C4-2B (cell line): Measurements from ENCODE around the gene CRYZL1.

Experiments
- CTCF ChIP-seq: fragments of 450-650 bp; conservative IDR thresholded peaks from 2 replicates; pipeline ENCODE4 v1.5.1; 2017; ENCODE audit warnings: mild to moderate bottlenecking
- ZFX ChIP-seq: fragments of 450-650 bp; IDR thresholded peaks from 2 replicates; pipeline ENCODE4 v1.6.1; 2017

- TF ChIP-seq CTCF: no peak
- no peak for TF ChIP-seq ZFX
These were observed 14.2 kb upstream of the CRYZL1 start for GRCh38 chr21:33655588-33656221.
